Measurements from ENCODE around the gene NAV3.

- TF ChIP-seq CTCF (IDR thresholded peaks at IDR 0.05; ENCODE audit: low read depth, low read length, poor library complexity, severe bottlenecking) (no peak), EZH2phosphoT487 (IDR thresholded peaks at IDR 0.05; ENCODE audit: borderline replicate concordance, low read length) (no peak)
Observed at GRCh38 chr12:78248321-78248720, 417.6 kb downstream of the NAV3 start.
